H9 (cell line): Measurements from ENCODE around the gene LRRC31. TPM values are rescaled to one million over a fixed set of nuclear protein-coding genes. Genes with fewer than 3 reads are reported as not detected.

Experiments used
- DNase-seq: peaks from one replicate; pipeline ENCODE4 v3.0.0-alpha.2; 2017
- H2AFZ ChIP-seq: one replicate; pipeline ENCODE4 v1.6.1; 2013; ENCODE audit warnings: mild to moderate bottlenecking, low read length, control low read depth, moderate library complexity
- H2AK5ac ChIP-seq: 2 replicates; pipeline ENCODE4 v1.6.1; 2013; ENCODE audit warnings: low read length, control low read depth, mixed read lengths; ENCODE audit not compliant: insufficient read length
- H2BK120ac ChIP-seq: one replicate; pipeline ENCODE4 v1.6.1; 2013; ENCODE audit warnings: low read depth, mild to moderate bottlenecking, low read length, control low read depth, inconsistent platforms; ENCODE audit not compliant: poor library complexity, severe bottlenecking
- H2BK12ac ChIP-seq: 2 replicates; pipeline ENCODE4 v1.6.1; 2013; ENCODE audit warnings: low read length, control low read depth, mixed read lengths, low read depth; ENCODE audit not compliant: insufficient read length
- H2BK15ac ChIP-seq: 2 replicates; pipeline ENCODE4 v1.6.1; 2013; ENCODE audit warnings: low read depth, low read length, control low read depth
- H2BK20ac ChIP-seq: one replicate; pipeline ENCODE4 v1.6.1; 2013; ENCODE audit warnings: low read depth, mild to moderate bottlenecking, low read length, control low read depth, inconsistent platforms; ENCODE audit not compliant: poor library complexity, severe bottlenecking
- H2BK5ac ChIP-seq: 2 replicates; pipeline ENCODE4 v1.6.1; 2013; ENCODE audit warnings: low read length, control low read depth, mixed read lengths; ENCODE audit not compliant: insufficient read length
- H3K14ac ChIP-seq: 2 replicates; pipeline ENCODE4 v1.6.1; 2013; ENCODE audit warnings: low read length, control low read depth; ENCODE audit not compliant: insufficient read depth
- H3K18ac ChIP-seq: 2 replicates; pipeline ENCODE4 v1.6.1; 2013; ENCODE audit warnings: low read depth, mild to moderate bottlenecking, mixed read lengths, low read length, control low read depth; ENCODE audit not compliant: insufficient read length
- H3K23ac ChIP-seq: 2 replicates; pipeline ENCODE4 v1.6.1; 2013; ENCODE audit warnings: low read length, control low read depth, mixed read lengths, low read depth; ENCODE audit not compliant: insufficient read length
- H3K23me2 ChIP-seq: 2 replicates; pipeline ENCODE4 v1.6.1; 2013; ENCODE audit warnings: low read depth, mild to moderate bottlenecking, mixed read lengths, low read length, control low read depth; ENCODE audit not compliant: insufficient read length, poor library complexity, severe bottlenecking
- H3K27ac ChIP-seq: 2 replicates; pipeline ENCODE4 v1.5.1; 2013; ENCODE audit warnings: low read length, control low read depth, mixed read lengths, low read depth; ENCODE audit not compliant: insufficient read length
- H3K27me3 ChIP-seq: 2 replicates; pipeline ENCODE4 v1.6.1; 2013; ENCODE audit warnings: low read length, control low read depth, inconsistent platforms; ENCODE audit not compliant: insufficient read depth
- H3K4ac ChIP-seq: 2 replicates; pipeline ENCODE4 v1.6.1; 2013; ENCODE audit warnings: low read depth, mild to moderate bottlenecking, control low read depth, inconsistent platforms, low read length, moderate library complexity
- H3K4me1 ChIP-seq: 2 replicates; pipeline ENCODE4 v1.6.1; 2013; ENCODE audit warnings: low read length, control low read depth, inconsistent platforms; ENCODE audit not compliant: insufficient read depth
- H3K4me2 ChIP-seq: 2 replicates; pipeline ENCODE4 v1.6.1; 2013; ENCODE audit warnings: low read length, control low read depth, mixed read lengths; ENCODE audit not compliant: insufficient read length, insufficient read depth
- H3K56ac ChIP-seq: 2 replicates; pipeline ENCODE4 v1.6.1; 2013; ENCODE audit warnings: low read depth, mild to moderate bottlenecking, mixed read lengths, low read length, control low read depth; ENCODE audit not compliant: insufficient read length
- H3K79me1 ChIP-seq: 2 replicates; pipeline ENCODE4 v1.6.1; 2013; ENCODE audit warnings: low read depth, mild to moderate bottlenecking, moderate library complexity, low read length, control low read depth, inconsistent platforms; ENCODE audit not compliant: insufficient read depth, poor library complexity, severe bottlenecking
- H3K79me2 ChIP-seq: 2 replicates; pipeline ENCODE4 v1.6.1; 2013; ENCODE audit warnings: low read length, control low read depth, inconsistent platforms; ENCODE audit not compliant: insufficient read depth
- H3K9ac ChIP-seq: 2 replicates; pipeline ENCODE4 v1.6.1; 2013; ENCODE audit warnings: low read length, control low read depth, mixed read lengths; ENCODE audit not compliant: insufficient read length; ENCODE audit errors: extremely low read depth
- H3K9me3 ChIP-seq: one replicate; pipeline ENCODE4 v1.6.1; 2013; ENCODE audit warnings: low read depth, low read length, inconsistent platforms; ENCODE audit not compliant: control insufficient read depth
- H3T11ph ChIP-seq: one replicate; pipeline ENCODE4 v1.6.1; 2013; ENCODE audit warnings: mild to moderate bottlenecking, low read length, control low read depth, inconsistent platforms
- H4K20me1 ChIP-seq: one replicate; pipeline ENCODE4 v1.6.1; 2013; ENCODE audit not compliant: control insufficient read depth, insufficient read length, insufficient read depth
- H4K5ac ChIP-seq: 2 replicates; pipeline ENCODE4 v1.6.1; 2013; ENCODE audit warnings: low read depth, mild to moderate bottlenecking, mixed read lengths, low read length, control low read depth; ENCODE audit not compliant: insufficient read length
- H4K8ac ChIP-seq: replicated peaks from 2 replicates; pipeline ENCODE4 v1.6.1; 2013; ENCODE audit warnings: low read length, control low read depth, mixed read lengths, low read depth; ENCODE audit not compliant: insufficient read length
- H4K91ac ChIP-seq: 2 replicates; pipeline ENCODE4 v1.6.1; 2013; ENCODE audit warnings: low read depth, mild to moderate bottlenecking, moderate library complexity, mixed read lengths, low read length, control low read depth; ENCODE audit not compliant: insufficient read length
- H3K27ac Mint-ChIP-seq, 3 experiments: 2 replicates in 2 of 3; 3 replicates in 1 of 3; pipeline ENCODE4 v1.8.0; 2020 to 2021; ENCODE audit warnings: mixed read lengths in 3 of 3, mild to moderate bottlenecking in 1 of 3, moderate library complexity in 1 of 3
- H3K27me3 Mint-ChIP-seq: 2 replicates; pipeline ENCODE4 v1.8.0; 2021; ENCODE audit warnings: low read depth, mild to moderate bottlenecking, moderate library complexity, mixed read lengths
- H3K36me3 Mint-ChIP-seq, 3 experiments: 2 replicates in 2 of 3; 3 replicates in 1 of 3; pipeline ENCODE4 v1.8.0; 2020 to 2021; ENCODE audit warnings: low read depth in 3 of 3, mixed read lengths in 3 of 3; ENCODE audit not compliant: insufficient read depth in 1 of 3
- H3K4me1 Mint-ChIP-seq, 2 experiments: 2 replicates each; pipeline ENCODE4 v1.8.0; 2020; ENCODE audit warnings: mixed read lengths in 2 of 2
- H3K4me3 Mint-ChIP-seq, 2 experiments: 2 replicates in 1 of 2; 3 replicates in 1 of 2; pipeline ENCODE4 v1.8.0; 2020 to 2021; ENCODE audit warnings: mild to moderate bottlenecking in 2 of 2, mixed read lengths in 2 of 2, moderate library complexity in 1 of 2
- H3K9me3 Mint-ChIP-seq, 2 experiments: 2 replicates in 1 of 2; 3 replicates in 1 of 2; pipeline ENCODE4 v1.8.0; 2020; ENCODE audit warnings: mild to moderate bottlenecking in 2 of 2, mixed read lengths in 2 of 2, moderate library complexity in 1 of 2
- CTCF ChIP-seq: fragments of 200-600 bp; sonication (generic); conservative IDR thresholded peaks from 3 replicates; pipeline ENCODE4 v1.8.0; 2021; ENCODE audit warnings: antibody characterized with exemption, mild to moderate bottlenecking
- WGBS: extraction: QIAGEN DNeasy Blood & Tissue Kit; methylation state at CpG from one replicate; pipeline ENCODE4 v1.1.7; 2013; ENCODE audit warnings: missing lambda C conversion rate, low lambda C conversion rate, mixed read lengths; ENCODE audit not compliant: insufficient read length; ENCODE audit errors: extremely low coverage; 5-methylcytosine and 5-hydroxymethylcytosine counted together
- total RNA-seq: library from RNA; stranded (reverse); gene quantifications from 2 replicates; pipeline ENCODE4 v1.2.1, GENCODE V29; 2021

The LRRC31 gene
- total RNA-seq, 1 experiment from 2014 or later, result not detected

DNA sequence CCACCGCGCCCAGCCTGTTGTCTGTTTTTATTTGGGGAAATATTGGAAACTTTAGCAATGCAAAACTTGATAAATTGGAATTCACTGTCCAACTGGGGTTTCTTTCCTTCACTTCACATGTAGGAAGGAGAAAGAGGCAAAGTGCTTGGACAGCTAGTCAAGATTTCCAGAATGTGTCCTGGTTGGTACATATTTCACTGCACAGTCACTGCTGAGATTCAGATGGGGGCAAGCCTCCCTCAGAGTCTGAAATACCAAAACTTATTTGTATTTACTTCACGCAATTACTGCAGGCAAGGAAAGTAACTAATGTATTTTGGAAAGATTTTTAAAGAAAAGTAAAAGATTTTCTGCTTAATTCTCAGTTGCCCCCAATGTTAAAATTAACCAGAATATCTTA is 21.0 kb downstream of the LRRC31 start:
- Histone ChIP-seq H2BK15ac (no peak overlapping the region), H3K23ac (no peak overlapping the region), H3K4me1 (no peaks in the 10 kb centered on the region), H4K5ac (no peak overlapping the region), H3K23me2 (no peaks in the 10 kb centered on the region), H3T11ph (no peak overlapping the region), H3K4me2 (no peak overlapping the region), H3K79me1 (no peaks in the 10 kb centered on the region), H3K56ac (no peak overlapping the region), H2AK5ac (no peak overlapping the region), H2BK5ac (no peak overlapping the region), H3K4ac (no peak overlapping the region), H2BK120ac (no peak overlapping the region), H2AFZ (no peak overlapping the region), H3K18ac (no peak overlapping the region), H4K8ac (no peak overlapping the region), H4K91ac (no peak overlapping the region), H3K9me3 (no peaks in the 10 kb centered on the region), H3K9ac (no peak overlapping the region), H3K27me3 (no peaks in the 10 kb centered on the region; the same call in 1 of the 2 replicates), H2BK12ac (no peak overlapping the region), H3K79me2 (no peaks in the 10 kb centered on the region), H2BK20ac (no peak overlapping the region), H4K20me1 (no peaks in the 10 kb centered on the region), H3K14ac (no peak overlapping the region), H3K27ac (no peak overlapping the region)
- no peaks in the 10 kb centered on the region for H3K27me3 Mint-ChIP-seq
- no peak for TF ChIP-seq CTCF
- no peaks in the 10 kb centered on the region for H3K36me3 Mint-ChIP-seq
- H3K9me3 Mint-ChIP-seq, result no peaks in the 10 kb centered on the region
- H3K4me1 Mint-ChIP-seq, result peaks cover 0 to under 1% of the 10 kb centered on the region in 2 experiments; a peak in 1 of 4 replicates
- WGBS, result no CpG with 5 or more reads among the region's 3 CpGs
- no peak overlapping the region for H3K27ac Mint-ChIP-seq
- H3K4me3 Mint-ChIP-seq, result no peak overlapping the region
- no peak for DNase-seq
